GM12878 (cell line): ENCODE data around the gene CEP295NL.

Experiments used
- BACH1 ChIP-seq: fragments of 450-650 bp; IDR thresholded peaks from 2 replicates; pipeline ENCODE4 v1.6.1; 2017; ENCODE audit warnings: mild to moderate bottlenecking, borderline replicate concordance
- CTCF ChIP-seq, 3 experiments: IDR thresholded peaks in 2 of 3; conservative IDR thresholded peaks in 1 of 3; 2 replicates each; pipeline ENCODE4 v1.5.1; 2011; ENCODE audit warnings: low read depth in 3 of 3, low read length in 3 of 3, mild to moderate bottlenecking in 3 of 3, control low read depth in 2 of 3, moderate library complexity in 2 of 3, inconsistent platforms in 1 of 3, mixed read lengths in 1 of 3; ENCODE audit not compliant: control insufficient read depth in 2 of 3, insufficient read depth in 1 of 3; ENCODE audit errors: extremely low read depth in 1 of 3
- EP300 ChIP-seq, 2 experiments: fragments of 150-350 bp in 1 of 2; IDR thresholded peaks; 2 replicates each; pipeline ENCODE4 v1.6.1; 2011 to 2012; ENCODE audit warnings: low read depth in 2 of 2, low read length in 2 of 2, borderline replicate concordance in 1 of 2, improper control_type of control experiment in 1 of 2, inconsistent platforms in 1 of 2; ENCODE audit not compliant: control insufficient read depth in 1 of 2
- IRF5 ChIP-seq: fragments of 450-650 bp; IDR thresholded peaks from 2 replicates; pipeline ENCODE4 v1.6.1; 2017; ENCODE audit warnings: borderline replicate concordance
- PAX8 ChIP-seq: fragments of 450-650 bp; IDR thresholded peaks from 2 replicates; pipeline ENCODE4 v1.6.1; 2017; ENCODE audit warnings: mild to moderate bottlenecking, moderate library complexity
- RAD21 ChIP-seq: IDR thresholded peaks from 2 replicates; pipeline ENCODE4 v1.6.1; 2011; ENCODE audit warnings: mild to moderate bottlenecking, low read depth, low read length, moderate library complexity; ENCODE audit not compliant: insufficient read depth
- RCOR1 ChIP-seq: conservative IDR thresholded peaks from 2 replicates; pipeline ENCODE4 v1.6.1; 2012; ENCODE audit warnings: low read depth, low read length, improper control_type of control experiment
- SMC3 ChIP-seq: IDR thresholded peaks from 2 replicates; pipeline ENCODE4 v1.6.1; 2011; ENCODE audit warnings: low read length, improper control_type of control experiment, borderline replicate concordance
- TARDBP ChIP-seq: IDR thresholded peaks from 2 replicates; pipeline ENCODE4 v1.6.1; 2016; ENCODE audit warnings: borderline replicate concordance
- TBL1XR1 ChIP-seq: IDR thresholded peaks from 2 replicates; pipeline ENCODE4 v1.6.1; 2012; ENCODE audit warnings: low read depth, low read length, improper control_type of control experiment
- ZNF24 ChIP-seq: fragments of 450-650 bp; IDR thresholded peaks from 2 replicates; pipeline ENCODE4 v1.6.1; 2017; ENCODE audit warnings: antibody characterized with exemption, mild to moderate bottlenecking

- TF ChIP-seq IRF5 (no peak), PAX8 (no peak), TARDBP (no peak), SMC3 (no peak), BACH1 (no peak), CTCF (IDR thresholded peaks at IDR 0.05 in 2 of 3, conservative IDR thresholded peaks at IDR 0.05 in 1 of 3; ENCODE audit: control insufficient read depth in 2 of 3, extremely low read depth in 1 of 3, insufficient read depth in 1 of 3, low read depth in 3 of 3, low read length in 3 of 3) (no peak), ZNF24 (no peak), TBL1XR1 (no peak), RCOR1 (no peak), RAD21 (no peak), EP300 (IDR thresholded peaks at IDR 0.05; ENCODE audit: borderline replicate concordance in 1 of 2, control insufficient read depth in 1 of 2, low read depth in 2 of 2, low read length in 2 of 2) (no peak)
Measured at GRCh38 chr17:78889531-78889930, 13.5 kb downstream of the CEP295NL start.
